Type B pancreatic cell (in vitro differentiated cells): ENCODE measurements around the gene HAPLN2. TPM values are rescaled to one million over a fixed set of nuclear protein-coding genes. Genes with fewer than 3 reads are reported as not detected.
A peak's percentile ranks its signal among the peaks of the same experiment; 100 is the strongest.

ENCODE experiments used
- DNase-seq: peaks from one replicate; pipeline ENCODE4 v3.0.0; 2021; ENCODE audit warnings: mixed read lengths; ENCODE audit not compliant: unreplicated experiment; ENCODE audit errors: extremely low spot score
- H3K27ac Mint-ChIP-seq: 2 replicates; pipeline ENCODE4 v1.8.0; 2021; ENCODE audit warnings: mild to moderate bottlenecking, mixed read lengths
- H3K27me3 Mint-ChIP-seq: 2 replicates; pipeline ENCODE4 v1.8.0; 2021; ENCODE audit warnings: mixed read lengths
- H3K36me3 Mint-ChIP-seq: 2 replicates; pipeline ENCODE4 v1.8.0; 2021; ENCODE audit warnings: mixed read lengths
- H3K4me1 Mint-ChIP-seq: one replicate; pipeline ENCODE4 v1.8.0; 2021; ENCODE audit warnings: mixed read lengths; ENCODE audit not compliant: unreplicated experiment
- H3K4me3 Mint-ChIP-seq: 2 replicates; pipeline ENCODE4 v1.8.0; 2021; ENCODE audit warnings: mild to moderate bottlenecking, mixed read lengths
- H3K9me3 Mint-ChIP-seq: 2 replicates; pipeline ENCODE4 v1.8.0; 2021; ENCODE audit warnings: mixed read lengths
- CTCF ChIP-seq: fragments of 200-600 bp; sonication (generic); conservative IDR thresholded peaks from 2 replicates; pipeline ENCODE4 v1.5.0; 2021; ENCODE audit warnings: antibody characterized with exemption, mild to moderate bottlenecking
- total RNA-seq: library from RNA; stranded (reverse); gene quantifications from 2 replicates; pipeline ENCODE4 v1.2.1, GENCODE V29; 2021; ENCODE audit warnings: low replicate concordance

The HAPLN2 gene
- total RNA-seq, 1 donor from 2014 or later: not detected

- no peak for TF ChIP-seq CTCF
- H3K4me1 Mint-ChIP-seq: peaks cover 10% of the 10 kb centered on the region
- H3K36me3 Mint-ChIP-seq: no peaks in the 10 kb centered on the region
- peaks cover 18% of the 10 kb centered on the region for H3K27me3 Mint-ChIP-seq
- no peak overlapping the region for H3K4me3 Mint-ChIP-seq
- H3K9me3 Mint-ChIP-seq: no peaks in the 10 kb centered on the region
- H3K27ac Mint-ChIP-seq: no peak overlapping the region
- DNase-seq: no peak
Measured at GRCh38 chr1:156577550-156577949, 41.7 kb upstream of the HAPLN2 start.

GRCh38 chr1:156578055-156578454 lies 41.2 kb upstream of the HAPLN2 start:
- Mint-ChIP-seq H3K9me3 (no peaks in the 10 kb centered on the region), H3K27me3 (peaks cover 18% of the 10 kb centered on the region), H3K4me3 (peak overlapping the region; percentile 20), H3K36me3 (no peaks in the 10 kb centered on the region), H3K4me1 (peaks cover 9% of the 10 kb centered on the region), H3K27ac (peak overlapping the region; percentile 42)
- no peak for DNase-seq
- no peak for TF ChIP-seq CTCF

GRCh38 chr1:156579472-156579871 lies 39.7 kb upstream of the HAPLN2 start, which contains the start of gene TTC24:
Gene TTC24 (plus strand): TSS chr1:156579723. CDS start chr1:156581365, 1,642 bp downstream.
- Mint-ChIP-seq H3K27me3 (peaks cover 16% of the 10 kb centered on the region), H3K9me3 (no peaks in the 10 kb centered on the region), H3K36me3 (no peaks in the 10 kb centered on the region), H3K4me1 (peaks cover 13% of the 10 kb centered on the region), H3K27ac (no peak within 1 kb of the TSS), H3K4me3 (no peak within 1 kb of the TSS)
- TF ChIP-seq CTCF: no peak
- DNase-seq: no peak

GRCh38 chr1:156581661-156582387 lies 37.4 kb upstream of the HAPLN2 start:
- no peak overlapping the region for H3K4me3 Mint-ChIP-seq
- DNase-seq: no peak
- no peaks in the 10 kb centered on the region for H3K9me3 Mint-ChIP-seq
- no peak for TF ChIP-seq CTCF
- no peak overlapping the region for H3K27ac Mint-ChIP-seq
- H3K27me3 Mint-ChIP-seq: peaks cover 14% of the 10 kb centered on the region
- H3K4me1 Mint-ChIP-seq: peaks cover 13% of the 10 kb centered on the region
- no peaks in the 10 kb centered on the region for H3K36me3 Mint-ChIP-seq

- H3K9me3 Mint-ChIP-seq: no peaks in the 10 kb centered on the region
- H3K36me3 Mint-ChIP-seq: no peaks in the 10 kb centered on the region
- H3K27me3 Mint-ChIP-seq: peaks cover 14% of the 10 kb centered on the region
- no peak for DNase-seq
- no peak overlapping the region for H3K4me3 Mint-ChIP-seq
- no peak for TF ChIP-seq CTCF
- peaks cover 11% of the 10 kb centered on the region for H3K4me1 Mint-ChIP-seq
- no peak overlapping the region for H3K27ac Mint-ChIP-seq
Measured at GRCh38 chr1:156582388-156583017, 36.7 kb upstream of the HAPLN2 start.
